ENCODE measurements around the gene JOSD2.

The JOSD2 gene

GRCh38 chr19:50549059-50549926 lies 38.3 kb upstream of the JOSD2 start:
- no peaks in the 10 kb centered on the region for H3K36me3 ChIP-seq (replicated peaks; ENCODE audit: insufficient read depth, low read length)
- H3K4me3 ChIP-seq (ENCODE audit: low read length), result no peak overlapping the region
- H3K9ac ChIP-seq (ENCODE audit: low read length), result no peak overlapping the region
- TF ChIP-seq CTCF (IDR thresholded peaks at IDR 0.05; ENCODE audit: low read length) (no peak), EZH2phosphoT487 (IDR thresholded peaks at IDR 0.05; ENCODE audit: low read length) (no peak), EZH2 (optimal IDR thresholded peaks at IDR 0.05; ENCODE audit: low read depth, low read length) (no peak)
- no peaks in the 10 kb centered on the region for H3K79me2 ChIP-seq (ENCODE audit: low read length)
- H2AFZ ChIP-seq (ENCODE audit: low read length), result no peak overlapping the region
- H3K9me3 ChIP-seq (replicated peaks; ENCODE audit: insufficient read depth, low read length), result no peaks in the 10 kb centered on the region
- H3K4me1 ChIP-seq (ENCODE audit: low read length), result no peaks in the 10 kb centered on the region
- no peaks in the 10 kb centered on the region for H3K9me2 ChIP-seq (replicated peaks; ENCODE audit: insufficient read depth, low read length)
- H4K20me1 ChIP-seq (ENCODE audit: insufficient read depth, low read length), result no peaks in the 10 kb centered on the region
- H3K27me3 ChIP-seq (replicated peaks; ENCODE audit: insufficient read depth, low read length), result peaks cover 84% of the 10 kb centered on the region
- no peak overlapping the region for H3K27ac ChIP-seq (ENCODE audit: low read length)
- no peak for DNase-seq
- H3F3A ChIP-seq (ENCODE audit: insufficient read depth, low read length), result no peaks in the 10 kb centered on the region
- H3K4me2 ChIP-seq (ENCODE audit: low read depth, low read length), result no peak overlapping the region

GRCh38 chr19:50548191-50549058 lies 37.4 kb upstream of the JOSD2 start:
- Histone ChIP-seq H3K9me2 (replicated peaks; ENCODE audit: insufficient read depth, low read length) (no peaks in the 10 kb centered on the region), H4K20me1 (ENCODE audit: insufficient read depth, low read length) (no peaks in the 10 kb centered on the region), H3K27ac (ENCODE audit: low read length) (no peak overlapping the region), H3K9me3 (replicated peaks; ENCODE audit: insufficient read depth, low read length) (no peaks in the 10 kb centered on the region), H3K4me1 (ENCODE audit: low read length) (no peaks in the 10 kb centered on the region), H3K36me3 (replicated peaks; ENCODE audit: insufficient read depth, low read length) (no peaks in the 10 kb centered on the region), H3K27me3 (replicated peaks; ENCODE audit: insufficient read depth, low read length) (peaks cover 78% of the 10 kb centered on the region), H3K4me2 (ENCODE audit: low read depth, low read length) (no peak overlapping the region), H3F3A (ENCODE audit: insufficient read depth, low read length) (no peaks in the 10 kb centered on the region), H3K9ac (ENCODE audit: low read length) (no peak overlapping the region), H3K79me2 (ENCODE audit: low read length) (no peaks in the 10 kb centered on the region), H2AFZ (ENCODE audit: low read length) (no peak overlapping the region), H3K4me3 (ENCODE audit: low read length) (no peak overlapping the region)
- DNase-seq, result no peak
- TF ChIP-seq EZH2phosphoT487 (IDR thresholded peaks at IDR 0.05; ENCODE audit: low read length) (no peak), EZH2 (optimal IDR thresholded peaks at IDR 0.05; ENCODE audit: low read depth, low read length) (no peak), CTCF (IDR thresholded peaks at IDR 0.05; ENCODE audit: low read length) (no peak)

DNA sequence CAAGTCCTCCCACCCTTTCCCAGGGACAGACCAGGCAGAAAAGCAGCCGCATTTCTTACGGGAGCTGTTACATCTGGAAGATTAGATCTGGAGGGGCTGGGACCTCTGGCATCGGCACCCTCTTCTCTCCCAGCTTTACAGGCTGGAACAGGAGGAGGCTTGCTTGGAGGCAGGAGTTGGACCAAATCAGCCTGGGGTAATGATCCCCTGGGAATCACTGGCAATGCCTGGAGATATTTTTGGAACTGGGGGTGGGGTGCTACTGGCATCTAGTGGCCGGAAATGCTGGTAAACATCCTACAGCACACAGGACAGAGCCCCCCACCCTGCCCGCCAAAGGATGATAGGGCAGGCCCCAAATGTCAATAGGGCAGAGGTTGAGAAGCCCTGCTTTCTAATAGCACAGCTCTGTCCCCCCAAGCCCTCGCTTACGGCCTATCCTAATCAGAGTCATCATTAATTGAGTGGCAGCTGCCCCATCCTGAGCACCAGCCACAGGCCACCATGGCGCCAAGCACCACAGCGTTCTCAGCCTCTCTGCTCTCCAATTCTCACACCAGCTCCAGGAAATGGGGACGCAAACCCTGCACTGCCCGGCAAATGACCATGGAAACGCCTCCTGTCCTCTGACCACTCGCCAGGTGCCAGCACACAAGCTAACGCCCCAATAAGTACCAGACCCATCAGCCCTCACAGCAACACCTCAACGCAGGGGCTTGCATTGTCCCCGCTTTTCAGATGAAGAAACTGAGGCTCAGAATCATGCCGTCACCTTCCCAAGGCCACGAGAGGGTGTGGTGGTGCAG lies 36.6 kb upstream of the JOSD2 start:
- no peak for DNase-seq
- Histone ChIP-seq H3K27ac (ENCODE audit: low read length) (no peak overlapping the region), H4K20me1 (ENCODE audit: insufficient read depth, low read length) (no peaks in the 10 kb centered on the region), H3K9me2 (replicated peaks; ENCODE audit: insufficient read depth, low read length) (no peaks in the 10 kb centered on the region), H3K27me3 (replicated peaks; ENCODE audit: insufficient read depth, low read length) (peaks cover 78% of the 10 kb centered on the region), H3K4me2 (ENCODE audit: low read depth, low read length) (no peak overlapping the region), H3K79me2 (ENCODE audit: low read length) (no peaks in the 10 kb centered on the region), H3K9ac (ENCODE audit: low read length) (no peak overlapping the region), H3K4me1 (ENCODE audit: low read length) (no peaks in the 10 kb centered on the region), H3K36me3 (replicated peaks; ENCODE audit: insufficient read depth, low read length) (no peaks in the 10 kb centered on the region), H3F3A (ENCODE audit: insufficient read depth, low read length) (no peaks in the 10 kb centered on the region), H3K9me3 (replicated peaks; ENCODE audit: insufficient read depth, low read length) (no peaks in the 10 kb centered on the region), H2AFZ (ENCODE audit: low read length) (no peak overlapping the region), H3K4me3 (ENCODE audit: low read length) (no peak overlapping the region)
- no peak for TF ChIP-seq CTCF (IDR thresholded peaks at IDR 0.05; ENCODE audit: low read length)
- TF ChIP-seq EZH2 (optimal IDR thresholded peaks at IDR 0.05; ENCODE audit: low read depth, low read length), result no peak
- TF ChIP-seq EZH2phosphoT487 (IDR thresholded peaks at IDR 0.05; ENCODE audit: low read length), result no peak
